Activated CD8-positive, alpha-beta T cell treated with anti-CD3 and anti-CD28 coated beads for 36 hours (primary cell): ENCODE measurements around the gene RBM18. TPM values are rescaled to one million over a fixed set of nuclear protein-coding genes. Genes with fewer than 3 reads are reported as not detected.

ENCODE experiments used
- ATAC-seq: fragments of 200-7000 bp; cut with Tn5 transposase; one replicate; pipeline ENCODE4 v1.10.0; 2021; ENCODE audit warnings: mild to moderate bottlenecking, moderate library complexity
- CTCF ChIA-PET: fragments of 350-600 bp; sonication (Branson Sonifier 250); formaldehyde crosslinking; loops from one replicate; lab custom pipeline; 2021; ENCODE audit warnings: antibody characterized with exemption; lab: Charles Lee
- POLR2A ChIA-PET: fragments of 350-600 bp; sonication (Branson Sonifier 250); formaldehyde crosslinking; loops from one replicate; lab custom pipeline; 2021; ENCODE audit warnings: antibody characterized with exemption; lab: Charles Lee
- DNase-seq: peaks from one replicate; pipeline ENCODE4 v3.0.0-alpha.2; 2020
- H3K27ac Mint-ChIP-seq: one replicate; pipeline ENCODE4 v1.8.0; 2021; ENCODE audit warnings: mild to moderate bottlenecking, mixed read lengths
- H3K27me3 Mint-ChIP-seq: one replicate; pipeline ENCODE4 v1.8.0; 2021; ENCODE audit warnings: mixed read lengths
- H3K36me3 Mint-ChIP-seq: one replicate; pipeline ENCODE4 v1.8.0; 2021; ENCODE audit warnings: low read depth, mixed read lengths
- H3K4me1 Mint-ChIP-seq: one replicate; pipeline ENCODE4 v1.8.0; 2021; ENCODE audit warnings: low read depth, mixed read lengths
- H3K4me3 Mint-ChIP-seq: one replicate; pipeline ENCODE4 v1.8.0; 2021; ENCODE audit warnings: mild to moderate bottlenecking, moderate library complexity, mixed read lengths
- H3K9me3 Mint-ChIP-seq: one replicate; pipeline ENCODE4 v1.8.0; 2021; ENCODE audit warnings: mixed read lengths
- CTCF ChIP-seq: fragments of 200-600 bp; IDR thresholded peaks from one replicate; pipeline ENCODE4 v1.8.0; 2022; ENCODE audit warnings: antibody characterized with exemption, mild to moderate bottlenecking
- intact Hi-C: fragments of 100-400 bp; cut with micrococcal nuclease; formaldehyde crosslinking; loops from one replicate; pipeline ENCODE4 v1.10.0; 2022
- total RNA-seq, 2 experiments: library from RNA; stranded (reverse); gene quantifications; one replicate each; pipeline ENCODE4 v1.2.3, GENCODE V29; 2021

Gene RBM18
- total RNA-seq, 2 experiments from 2014 or later, result 24.3 to 28.6 TPM

DNA sequence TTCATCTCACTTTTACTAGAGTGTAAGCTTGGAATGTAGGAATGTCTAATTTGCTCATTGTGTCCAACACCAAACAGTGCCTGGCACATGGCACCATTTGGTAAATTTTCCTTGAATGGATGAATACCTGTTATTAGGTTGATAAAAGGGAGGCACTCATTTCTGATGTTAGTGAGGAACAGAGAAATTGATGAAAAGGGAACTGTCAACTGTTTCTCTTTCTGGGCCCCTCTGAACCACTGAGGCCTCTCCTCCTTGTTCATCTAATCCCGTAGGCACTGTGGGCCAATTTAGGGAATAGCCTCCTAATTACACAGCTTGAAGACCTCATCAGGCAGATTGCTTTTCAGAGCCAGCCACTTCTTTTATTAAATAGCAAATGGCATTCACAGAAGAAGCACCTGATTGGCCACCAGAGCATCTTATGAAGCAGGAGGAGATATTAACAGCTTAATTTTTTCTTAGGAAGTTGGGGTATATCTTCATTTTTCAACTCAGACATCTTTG is 22.6 kb upstream of the RBM18 start:
- ATAC-seq (no peak), DNase-seq (no peak)
- Mint-ChIP-seq H3K9me3 (no peaks in the 10 kb centered on the region), H3K36me3 (peaks cover 49% of the 10 kb centered on the region), H3K4me1 (peaks cover 4% of the 10 kb centered on the region), H3K4me3 (no peak overlapping the region), H3K27ac (no peak overlapping the region), H3K27me3 (no peaks in the 10 kb centered on the region)
- ChIA-PET POLR2A (no interaction called here), CTCF (no interaction called here)
- no peak for TF ChIP-seq CTCF
- intact Hi-C loops, result no loop called here

GRCh38 chr9:122286764-122287163 is 22.1 kb upstream of the RBM18 start:
- peaks cover 4% of the 10 kb centered on the region for H3K4me1 Mint-ChIP-seq

GRCh38 chr9:122281368-122281767 is 16.7 kb upstream of the RBM18 start:
- Mint-ChIP-seq H3K4me1 (peaks cover 5% of the 10 kb centered on the region), H3K9me3 (peaks cover 4% of the 10 kb centered on the region), H3K27me3 (no peaks in the 10 kb centered on the region), H3K36me3 (peaks cover 64% of the 10 kb centered on the region), H3K4me3 (no peak overlapping the region), H3K27ac (no peak overlapping the region)
- ChIA-PET CTCF (interaction anchor here (1.0 to 1.6 kb wide), 2 partner anchors 17 to 157 kb away, joined by 4 read pairs; partner anchors contain the start of genes MRRF and RBM18), POLR2A (no interaction called here)
- ATAC-seq, result no peak
- DNase-seq, result no peak
- intact Hi-C loops, result no loop called here
- no peak for TF ChIP-seq CTCF

More at GRCh38 chr9:122286764-122287163, 22.1 kb upstream of the RBM18 start:
- no peaks in the 10 kb centered on the region for H3K27me3 Mint-ChIP-seq
- ChIA-PET POLR2A (no interaction called here), CTCF (no interaction called here)
- DNase-seq (no peak), ATAC-seq (no peak)
- H3K27ac Mint-ChIP-seq, result no peak overlapping the region
- intact Hi-C loops, result no loop called here
- H3K36me3 Mint-ChIP-seq, result peaks cover 49% of the 10 kb centered on the region
- no peak for TF ChIP-seq CTCF
- no peak overlapping the region for H3K4me3 Mint-ChIP-seq
- no peaks in the 10 kb centered on the region for H3K9me3 Mint-ChIP-seq

- H3K27me3 Mint-ChIP-seq, result no peaks in the 10 kb centered on the region
- H3K36me3 Mint-ChIP-seq, result peaks cover 72% of the 10 kb centered on the region
- ATAC-seq (no peak), DNase-seq (no peak)
- TF ChIP-seq CTCF, result no peak
- intact Hi-C loops, result no loop called here
- ChIA-PET CTCF (interaction anchor here (1.0 kb wide), 1 partner anchor 12 kb away, joined by 3 read pairs; no protein-coding TSS in a partner anchor), POLR2A (interaction anchor here (0.8 kb wide), 1 partner anchor 144 kb away, joined by 3 read pairs; no protein-coding TSS in a partner anchor)
- H3K9me3 Mint-ChIP-seq, result peaks cover 4% of the 10 kb centered on the region
- no peak overlapping the region for H3K4me3 Mint-ChIP-seq
- H3K4me1 Mint-ChIP-seq, result peaks cover 22% of the 10 kb centered on the region
- no peak overlapping the region for H3K27ac Mint-ChIP-seq
Observed at GRCh38 chr9:122277285-122277897, 12.8 kb upstream of the RBM18 start.

- POLR2A ChIA-PET, result no interaction called here
- H3K4me3 Mint-ChIP-seq, result no peak overlapping the region
- H3K36me3 Mint-ChIP-seq, result peaks cover 73% of the 10 kb centered on the region
- intact Hi-C loops, result no loop called here
- no peak for TF ChIP-seq CTCF
- CTCF ChIA-PET, result no interaction called here
- peaks cover 28% of the 10 kb centered on the region for H3K4me1 Mint-ChIP-seq
- no peaks in the 10 kb centered on the region for H3K27me3 Mint-ChIP-seq
- no peak for ATAC-seq
- H3K9me3 Mint-ChIP-seq, result peaks cover 4% of the 10 kb centered on the region
- no peak overlapping the region for H3K27ac Mint-ChIP-seq
- no peak for DNase-seq
Observed at GRCh38 chr9:122276096-122276495, 11.5 kb upstream of the RBM18 start.
